PC-3 (cell line): ENCODE results near the gene KRT79. TPM values are rescaled to one million over a fixed set of nuclear protein-coding genes. Genes with fewer than 3 reads are reported as not detected.
A peak's percentile ranks its signal among the peaks of the same experiment; 100 is the strongest.
"Not testable (repeated sequence)": the region's sequence is repeated elsewhere in the genome, so short reads cannot be mapped to it uniquely, and the experiment has no call there.

Source experiments
- ATAC-seq: fragments of 200-7000 bp; cut with Tn5 transposase; 2 replicates; pipeline ENCODE4 v1.9.1; 2020; ENCODE audit warnings: mild to moderate bottlenecking, moderate library complexity
- Bru-seq: library from RNA; stranded (reverse); fragments of 400-500 nt; gene quantifications from one replicate; lab custom pipeline; 2021; lab: Mats Ljungman, UMichigan
- BruChase-seq, 2 experiments: library from RNA; stranded (reverse); fragments of 400-500 nt; gene quantifications; one replicate each; lab custom pipeline; 2021; lab: Mats Ljungman, UMichigan
- BruUV-seq: library from RNA; stranded (reverse); fragments of 400-500 nt; replicated peaks from 2 replicates; lab custom pipeline; 2021; lab: Mats Ljungman, UMichigan
- CTCF ChIA-PET: fragments of 300-600 bp; sonication (Branson Sonifier 250); formaldehyde crosslinking; loops from one replicate; lab custom pipeline; 2022; ENCODE audit warnings: antibody characterized with exemption; lab: Charles Lee
- POLR2A ChIA-PET: fragments of 300-600 bp; sonication (Branson Sonifier 250); formaldehyde crosslinking; loops from one replicate; lab custom pipeline; 2022; ENCODE audit warnings: antibody characterized with exemption; ENCODE audit not compliant: unreplicated experiment; lab: Charles Lee
- DNase-seq: peaks from one replicate; pipeline ENCODE4 v3.0.0-alpha.2; 2015
- H2AFZ ChIP-seq: fragments of 300-600 bp; sonication (generic); 2 replicates; pipeline ENCODE4 v1.6.0; 2016; ENCODE audit warnings: antibody characterized with exemption, low read length
- H3F3A ChIP-seq: fragments of 300-600 bp; sonication (generic); one replicate; pipeline ENCODE4 v1.6.0; 2017; ENCODE audit warnings: antibody characterized with exemption, low read length, control low read depth, mild to moderate bottlenecking; ENCODE audit not compliant: unreplicated experiment
- H3K27ac ChIP-seq: fragments of 300-600 bp; sonication (generic); 2 replicates; pipeline ENCODE4 v1.5.1; 2016; ENCODE audit warnings: mild to moderate bottlenecking, low read length
- H3K27me3 ChIP-seq: fragments of 300-600 bp; sonication (generic); 2 replicates; pipeline ENCODE4 v1.6.1; 2016; ENCODE audit warnings: low read length, mixed read lengths
- H3K36me3 ChIP-seq: fragments of 300-600 bp; sonication (generic); 2 replicates; pipeline ENCODE4 v1.6.1; 2016; ENCODE audit warnings: low read depth, mixed run types, low read length, mixed read lengths
- H3K4me1 ChIP-seq: fragments of 300-600 bp; sonication (generic); 2 replicates; pipeline ENCODE4 v1.5.1; 2016; ENCODE audit warnings: low read length; ENCODE audit not compliant: insufficient read depth
- H3K4me2 ChIP-seq: fragments of 300-600 bp; sonication (generic); 2 replicates; pipeline ENCODE4 v1.6.0; 2016; ENCODE audit warnings: low read length
- H3K4me3 ChIP-seq: fragments of 300-600 bp; sonication (generic); 2 replicates; pipeline ENCODE4 v1.5.1; 2016; ENCODE audit warnings: mild to moderate bottlenecking, low read length, mixed read lengths
- H3K79me2 ChIP-seq: fragments of 300-600 bp; sonication (generic); 2 replicates; pipeline ENCODE4 v1.6.1; 2017; ENCODE audit warnings: low read length, mixed read lengths
- H3K9ac ChIP-seq: fragments of 300-600 bp; sonication (generic); 2 replicates; pipeline ENCODE4 v1.6.0; 2016; ENCODE audit warnings: mild to moderate bottlenecking, low read length
- H3K9me2 ChIP-seq: fragments of 300-600 bp; sonication (generic); replicated peaks from 2 replicates; pipeline ENCODE4 v1.6.1; 2016; ENCODE audit warnings: mixed run types, low read length, mixed read lengths
- H3K9me3 ChIP-seq: fragments of 300-600 bp; sonication (generic); 2 replicates; pipeline ENCODE4 v1.6.1; 2016; ENCODE audit warnings: low read length, mixed read lengths
- H4K20me1 ChIP-seq: fragments of 300-600 bp; sonication (generic); 2 replicates; pipeline ENCODE4 v1.6.1; 2016; ENCODE audit warnings: low read length, mixed read lengths
- EZH2 ChIP-seq: fragments of 300-600 bp; sonication (generic); IDR thresholded peaks from one replicate; pipeline ENCODE4 v1.6.1; 2017; ENCODE audit warnings: antibody characterized with exemption, mild to moderate bottlenecking, low read length; ENCODE audit not compliant: unreplicated experiment
- EZH2phosphoT487 ChIP-seq: fragments of 300-600 bp; sonication (generic); IDR thresholded peaks from 2 replicates; pipeline ENCODE4 v1.6.1; 2018; ENCODE audit warnings: mild to moderate bottlenecking, antibody characterized with exemption, low read length, borderline replicate concordance
- intact Hi-C: fragments of 100-400 bp; cut with micrococcal nuclease; formaldehyde crosslinking; loops from 2 replicates; pipeline ENCODE4 v1.9.0; 2023
- long read RNA-seq: library from polyadenylated mRNA; unstranded; transcript quantifications from one replicate; pipeline ENCODE4 v2.0.0, GENCODE V29; 2021; ENCODE audit not compliant: unreplicated experiment
- total RNA-seq: library from RNA; depleted of rRNA; stranded (reverse); fragments of >200 nt; gene quantifications from 2 replicates; pipeline ENCODE4 v1.2.3, GENCODE V29; 2014; rRNA removed
- TF ChIP-seq, protein P1 (sequence below): fragments of 300-600 bp; sonication (generic); conservative IDR thresholded peaks from 2 replicates; pipeline ENCODE4 v1.5.1; 2017; ENCODE audit warnings: antibody characterized with exemption, low read depth, mild to moderate bottlenecking, low read length

The KRT79 gene
- 0.46 TPM in 1 of 2 replicates, not detected in the other for total RNA-seq
- not detected for Bru-seq, nascent RNA
- percentile 9 among the genes with signal in this experiment for BruChase-seq, experiment 1, labeled RNA remaining after a 6-hour chase
- BruChase-seq, experiment 2, labeled RNA remaining after a 2-hour chase = percentile 6 among the genes with signal in this experiment
- long read RNA-seq = 0 reads

- Histone ChIP-seq H3K27ac (no peak within 1 kb of the TSS), H3K79me2 (no peaks in the 10 kb centered on the region), H3K9ac (no peak within 1 kb of the TSS), H3K36me3 (no peaks in the 10 kb centered on the region), H4K20me1 (no peaks in the 10 kb centered on the region), H3K4me3 (no peak within 1 kb of the TSS), H2AFZ (no peak within 1 kb of the TSS), H3K4me2 (no peak within 1 kb of the TSS), H3K9me3 (no peaks in the 10 kb centered on the region), H3K27me3 (no peaks in the 10 kb centered on the region), H3K4me1 (peaks cover 27% of the 10 kb centered on the region), H3K9me2 (no peaks in the 10 kb centered on the region), H3F3A (no peaks in the 10 kb centered on the region)
- TF ChIP-seq EZH2phosphoT487 = no peak
- no peak for TF ChIP-seq EZH2
- TF ChIP-seq, protein P1, sequence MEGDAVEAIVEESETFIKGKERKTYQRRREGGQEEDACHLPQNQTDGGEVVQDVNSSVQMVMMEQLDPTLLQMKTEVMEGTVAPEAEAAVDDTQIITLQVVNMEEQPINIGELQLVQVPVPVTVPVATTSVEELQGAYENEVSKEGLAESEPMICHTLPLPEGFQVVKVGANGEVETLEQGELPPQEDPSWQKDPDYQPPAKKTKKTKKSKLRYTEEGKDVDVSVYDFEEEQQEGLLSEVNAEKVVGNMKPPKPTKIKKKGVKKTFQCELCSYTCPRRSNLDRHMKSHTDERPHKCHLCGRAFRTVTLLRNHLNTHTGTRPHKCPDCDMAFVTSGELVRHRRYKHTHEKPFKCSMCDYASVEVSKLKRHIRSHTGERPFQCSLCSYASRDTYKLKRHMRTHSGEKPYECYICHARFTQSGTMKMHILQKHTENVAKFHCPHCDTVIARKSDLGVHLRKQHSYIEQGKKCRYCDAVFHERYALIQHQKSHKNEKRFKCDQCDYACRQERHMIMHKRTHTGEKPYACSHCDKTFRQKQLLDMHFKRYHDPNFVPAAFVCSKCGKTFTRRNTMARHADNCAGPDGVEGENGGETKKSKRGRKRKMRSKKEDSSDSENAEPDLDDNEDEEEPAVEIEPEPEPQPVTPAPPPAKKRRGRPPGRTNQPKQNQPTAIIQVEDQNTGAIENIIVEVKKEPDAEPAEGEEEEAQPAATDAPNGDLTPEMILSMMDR = no peak
- no peak for DNase-seq
- no peak for ATAC-seq
- ChIA-PET POLR2A (no interaction called here), CTCF (no interaction called here)
- no TSS peak for BruUV-seq
- intact Hi-C loops = no loop called here
Observed at GRCh38 chr12:52833922-52834726, at the start of gene KRT79. Gene KRT79, minus strand, starts transcription at chr12:52834311. Its CDS starts 51 bp downstream, at chr12:52834260.

- CTCF ChIA-PET = interaction anchor here (0.6 to 2.6 kb wide), 4 partner anchors 10 to 508 kb away, joined by 3 to 18 read pairs (median 15); no protein-coding TSS in a partner anchor
- intact Hi-C loops = loop anchor here (1.0 to 5.0 kb wide), 3 partner anchors 488 to 743 kb away; no protein-coding TSS in a partner anchor
- Histone ChIP-seq H2AFZ (peak overlapping the region; percentile 28), H3K4me1 (peaks cover 20% of the 10 kb centered on the region), H3K4me2 (peak overlapping the region; percentile 77)
- H3K79me2 ChIP-seq, H4K20me1 ChIP-seq, H3K36me3 ChIP-seq, H3K27ac ChIP-seq, BruUV-seq, H3K9me3 ChIP-seq, H3K9me2 ChIP-seq, ATAC-seq, DNase-seq, H3K27me3 ChIP-seq, H3K4me3 ChIP-seq, H3K9ac ChIP-seq, H3F3A ChIP-seq: not testable (repeated sequence)
- POLR2A ChIA-PET = interaction anchor here (0.6 to 0.7 kb wide), 2 partner anchors 440 to 735 kb away, joined by 4 to 12 read pairs; no protein-coding TSS in a partner anchor
Observed at GRCh38 chr12:52880499-52880898, 46.4 kb upstream of the KRT79 start.
